Globus pallidus (tissue), 1 donor: Measurements from ENCODE around the gene LHX6.

Experiments
- DNase-seq: peaks from one replicate; pipeline ENCODE4 v3.0.0-alpha.2; 2015; ENCODE audit warnings: low spot score

LHX6 gene

DNA sequence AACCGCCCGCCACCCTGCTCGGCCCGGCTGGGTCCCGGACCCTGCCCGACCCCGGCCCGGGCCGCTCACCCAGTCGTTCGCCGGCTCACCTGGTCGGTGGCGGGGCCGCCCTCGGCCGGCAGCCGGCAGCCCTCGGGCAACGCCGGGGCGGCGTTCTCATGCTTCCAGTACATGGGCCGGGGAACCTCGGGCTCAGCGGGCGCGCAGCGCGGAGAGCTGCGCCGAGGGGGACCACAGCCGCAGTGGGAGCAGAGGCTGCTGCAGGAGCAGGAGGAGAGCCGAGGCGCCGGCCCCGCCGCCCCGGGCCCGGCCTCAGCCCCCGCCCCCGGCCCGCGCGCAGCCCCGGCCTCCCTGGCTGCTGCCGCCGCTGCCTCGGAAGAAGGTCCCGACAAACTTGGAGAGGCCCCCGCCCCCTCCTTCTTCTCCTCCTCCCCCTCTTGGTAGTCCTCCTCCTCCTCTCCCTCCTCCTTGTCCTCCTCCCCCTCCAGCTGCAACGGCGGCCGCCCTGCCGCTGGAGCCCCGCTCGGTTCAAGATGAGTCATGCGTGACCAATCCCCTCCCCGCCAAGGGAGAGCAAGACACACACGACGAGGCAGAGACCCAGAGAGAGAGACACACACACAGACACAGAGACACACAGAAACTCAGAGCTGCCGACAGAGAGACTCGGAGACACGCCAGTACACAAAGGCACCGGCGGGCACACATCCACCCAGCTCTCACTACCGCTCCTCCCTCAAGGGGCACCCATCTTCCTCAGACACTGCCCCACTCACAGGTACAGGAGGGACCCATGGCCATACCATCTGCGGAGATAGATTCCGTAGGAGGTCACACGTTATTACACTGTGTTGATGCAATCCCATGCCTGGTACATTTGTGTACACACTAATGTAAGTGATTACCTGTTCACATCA lies at the start of gene LHX6:
LHX6 (minus strand) TSS at position 390 of the 917 bp plus-strand sequence; CDS start at position 173, 217 bp downstream.
- DNase-seq = no peak

DNA sequence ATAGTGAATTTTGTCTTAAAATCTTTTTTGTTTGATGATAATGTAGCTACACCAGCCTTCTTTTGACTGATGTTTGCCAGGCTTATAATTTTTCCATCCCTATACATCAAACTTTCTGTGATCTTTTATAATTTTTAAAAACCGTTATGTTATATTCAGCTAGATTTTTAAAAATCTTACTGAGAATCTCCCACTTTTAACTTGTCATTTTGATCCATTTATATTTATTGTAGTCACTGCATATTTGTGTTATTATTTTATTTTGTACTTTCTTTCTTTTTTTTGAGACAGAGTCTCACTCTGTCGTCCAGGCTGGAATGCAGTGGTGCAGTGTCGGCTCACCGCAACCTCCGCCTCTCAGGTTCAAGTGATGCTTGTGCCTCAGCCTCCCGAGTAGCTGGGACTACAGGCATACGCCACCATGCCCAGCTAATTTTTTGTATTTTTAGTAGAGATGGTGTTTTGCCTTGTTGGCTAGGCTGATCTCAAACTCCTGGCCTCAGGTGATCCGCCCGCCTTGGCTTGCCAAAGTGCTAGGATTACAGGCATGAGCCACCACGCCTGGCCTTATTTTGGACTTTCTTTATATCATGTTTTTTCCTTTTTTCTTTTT lies 48.6 kb upstream of the LHX6 start:
- DNase-seq = no peak

DNA sequence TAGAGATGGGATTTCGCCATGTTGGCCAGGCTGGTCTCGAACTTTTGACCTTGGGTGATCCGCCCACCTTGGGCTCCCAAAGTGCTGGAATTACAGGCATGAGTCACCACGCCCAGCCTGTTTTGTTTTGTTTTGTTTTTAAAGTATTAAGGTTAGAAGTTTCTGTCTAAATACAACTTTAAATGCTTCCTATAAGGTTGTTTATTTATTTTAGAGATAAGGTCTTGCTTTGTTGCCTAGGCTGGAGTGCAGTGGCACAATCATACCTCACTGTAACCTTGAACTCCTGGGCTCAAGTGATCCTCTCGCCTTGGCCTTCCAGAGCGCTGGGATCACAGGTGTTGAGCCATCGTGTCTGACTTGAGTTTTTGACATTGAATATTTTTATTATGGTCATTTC lies 47.3 kb upstream of the LHX6 start:
- DNase-seq = no peak

DNA sequence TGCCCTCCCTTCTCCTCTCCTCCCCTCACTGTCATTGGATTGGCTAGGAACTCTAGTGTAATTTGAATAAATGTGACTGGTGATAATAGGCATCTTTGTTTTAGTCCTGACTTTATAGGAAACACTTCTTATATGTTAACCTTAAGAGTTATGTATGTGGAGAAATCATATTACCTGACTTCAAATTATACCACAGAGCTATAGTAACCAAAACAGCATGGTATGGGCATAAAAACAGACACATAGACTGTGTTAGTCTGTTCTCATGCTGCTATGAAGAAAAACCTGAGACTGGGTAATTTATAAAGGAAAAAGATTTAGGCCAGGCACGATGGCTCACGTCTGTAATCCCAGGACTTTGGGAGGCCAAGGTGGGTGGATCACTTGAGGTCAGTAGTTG lies 45.3 kb upstream of the LHX6 start:
- DNase-seq = no peak

DNA sequence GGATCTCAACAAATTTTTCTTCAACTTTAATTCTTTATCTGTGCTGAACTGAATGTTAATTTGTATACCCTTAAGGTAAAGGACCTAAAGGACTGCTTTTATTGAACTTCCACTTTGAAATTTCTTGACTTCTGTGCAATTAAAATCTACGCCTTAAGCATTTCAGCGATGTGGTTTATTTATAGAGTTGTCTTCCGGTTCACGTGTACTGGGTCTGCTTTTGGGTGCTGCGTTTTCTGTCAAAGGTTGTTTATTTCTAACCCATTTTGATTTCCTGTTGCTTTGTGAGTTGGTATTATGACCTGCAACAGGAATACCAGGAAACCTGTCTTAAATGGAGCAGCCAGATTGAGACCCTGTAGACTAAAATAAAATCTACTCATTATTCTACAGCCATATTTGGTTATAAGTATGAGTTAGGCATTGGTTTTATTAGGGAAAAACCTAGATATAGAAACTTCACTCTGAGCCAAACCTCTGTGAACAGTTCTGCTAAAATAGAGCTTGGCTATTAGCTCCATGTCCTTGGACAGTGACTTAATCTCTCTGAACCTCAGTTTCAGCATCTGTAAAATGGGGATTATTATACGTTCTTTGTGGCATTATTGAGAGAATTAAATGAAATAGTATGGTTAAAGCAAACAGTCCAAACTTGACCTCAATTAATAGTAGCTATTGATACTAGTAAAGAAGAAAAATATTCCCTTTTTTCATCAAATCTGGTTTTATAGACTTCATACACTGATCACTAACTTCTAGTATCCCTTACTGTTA lies 39.5 kb upstream of the LHX6 start:
- no peak for DNase-seq

DNA sequence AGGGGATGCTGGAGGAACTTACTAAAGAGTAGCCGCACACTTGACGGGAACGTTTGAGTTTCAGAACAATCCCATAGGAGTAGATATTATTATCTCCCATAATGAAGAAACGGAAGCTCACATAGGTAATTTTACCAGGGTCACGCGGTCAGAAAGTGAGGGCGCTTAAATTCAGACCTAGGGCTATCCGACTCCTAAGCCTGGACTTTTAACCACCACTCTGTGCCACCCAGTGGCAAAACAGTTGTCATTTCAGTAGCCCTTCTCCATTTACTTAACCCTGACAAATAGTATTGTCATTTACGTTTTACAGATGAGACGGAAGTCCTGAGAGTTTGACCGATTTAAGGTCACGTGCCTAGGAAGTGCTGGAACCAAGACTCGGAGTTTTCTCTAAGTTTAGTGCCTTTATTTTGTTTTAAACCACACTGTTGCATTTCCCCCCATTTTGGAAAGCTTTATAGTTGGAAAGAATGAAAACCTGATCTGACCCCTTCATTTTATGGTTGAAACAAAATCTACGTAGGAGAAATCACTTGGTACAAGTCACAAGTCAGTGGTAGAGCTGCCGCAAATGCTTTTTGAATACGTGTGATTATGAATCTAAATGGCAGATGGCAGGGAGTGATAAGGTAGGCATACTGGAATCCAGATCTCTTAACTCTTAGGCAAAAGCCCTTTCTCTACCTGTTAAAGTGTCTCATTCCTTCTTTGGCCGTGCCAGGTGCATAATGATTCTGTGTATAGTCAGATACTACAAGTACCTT lies 36.6 kb upstream of the LHX6 start:
- DNase-seq = no peak

DNA sequence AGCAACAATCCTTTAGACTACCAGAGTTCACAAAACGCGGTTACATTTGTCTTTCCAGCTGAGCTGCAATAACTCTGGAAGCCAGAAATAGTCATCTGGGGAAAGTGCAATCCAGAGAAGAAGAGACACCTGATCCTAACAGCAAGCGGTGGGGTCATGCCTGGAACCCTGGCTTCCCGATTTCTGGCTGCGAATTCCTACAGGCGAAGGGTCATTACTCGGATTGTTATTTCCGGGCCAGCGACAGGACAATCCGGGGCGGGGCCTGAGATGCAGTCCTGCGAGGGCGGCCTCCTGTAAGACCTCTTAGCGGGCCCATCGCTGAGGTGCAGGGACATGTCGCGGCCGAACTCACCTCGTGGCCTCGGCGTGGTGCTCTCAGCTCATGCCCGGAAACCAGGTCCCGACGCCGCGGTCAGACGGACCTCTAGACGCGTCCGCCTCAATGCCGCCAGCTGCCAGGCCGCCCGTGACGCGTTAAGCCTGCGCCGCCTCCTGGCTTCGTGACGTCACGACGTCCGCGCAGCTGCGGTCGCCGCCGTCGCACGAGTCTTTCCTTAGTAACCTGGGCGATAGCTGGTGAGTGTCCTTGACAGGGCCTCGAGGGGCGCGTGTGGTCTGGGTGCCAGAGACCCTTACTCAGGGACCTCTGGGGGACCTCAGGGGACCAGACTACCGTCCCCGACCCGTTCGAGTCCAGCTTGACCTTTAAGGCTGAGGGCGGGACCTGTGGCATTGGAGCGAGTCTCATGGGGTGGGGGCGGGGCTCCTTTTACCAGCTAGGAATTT lies 35.8 kb upstream of the LHX6 start, which contains the start of the genes MRRF and RBM18:
MRRF (plus strand) TSS at position 523 of the 789 bp plus-strand sequence. CDS start 6,010 bp downstream, outside the sequence.
RBM18 (minus strand) TSS at position 481 of the 789 bp plus-strand sequence. CDS start 3,348 bp downstream, outside the sequence.
- peak; percentile 81 for DNase-seq

DNA sequence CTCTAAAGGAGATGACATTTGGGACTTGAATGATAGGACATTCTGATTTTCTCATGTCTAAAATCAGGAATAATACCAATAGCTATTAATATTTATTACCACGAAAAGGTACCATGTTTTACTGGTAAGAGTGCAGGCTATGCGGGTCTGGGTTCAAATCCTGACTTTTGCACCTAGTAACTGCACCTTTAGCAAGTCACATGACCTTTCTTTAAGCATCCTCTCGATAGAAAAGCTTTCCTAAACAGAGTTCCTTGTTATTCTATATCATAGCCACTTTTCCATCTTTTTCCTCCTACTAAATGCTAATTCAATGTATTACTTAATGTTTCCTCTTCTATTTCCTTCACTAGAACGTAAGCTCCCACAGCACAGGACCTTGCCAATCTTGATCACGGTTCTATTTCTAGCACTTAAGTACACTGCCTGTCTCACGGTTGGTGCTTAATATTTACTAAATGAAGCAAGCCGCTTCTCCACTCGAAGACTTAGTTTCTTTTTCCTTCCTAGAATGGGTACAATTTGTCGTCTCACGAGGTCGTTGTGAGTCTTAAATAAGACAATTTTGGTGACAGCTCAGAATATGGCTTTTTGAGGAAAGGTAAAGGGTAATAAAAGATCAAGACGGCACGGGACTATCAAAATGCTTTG lies 35.1 kb upstream of the LHX6 start:
- DNase-seq = no peak

DNA sequence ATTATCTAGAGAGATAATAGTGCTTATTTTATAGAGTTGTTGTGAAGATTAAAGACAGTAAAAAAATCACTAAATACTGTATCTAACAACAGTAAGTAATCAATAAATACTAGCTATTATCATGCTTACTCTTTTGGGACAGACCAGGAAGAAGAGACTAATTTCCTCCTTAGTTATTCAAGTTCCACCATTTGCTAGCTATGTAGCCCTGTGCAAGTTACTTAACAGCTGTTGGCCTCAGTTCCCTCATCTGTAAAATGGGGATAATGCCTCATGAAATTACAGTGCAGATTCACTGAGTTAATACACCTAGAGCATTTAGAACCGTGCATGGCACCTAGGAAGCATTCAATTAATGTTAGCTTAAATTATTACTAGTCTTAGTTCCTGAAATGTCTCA lies 33.3 kb upstream of the LHX6 start:
- no peak for DNase-seq

DNA sequence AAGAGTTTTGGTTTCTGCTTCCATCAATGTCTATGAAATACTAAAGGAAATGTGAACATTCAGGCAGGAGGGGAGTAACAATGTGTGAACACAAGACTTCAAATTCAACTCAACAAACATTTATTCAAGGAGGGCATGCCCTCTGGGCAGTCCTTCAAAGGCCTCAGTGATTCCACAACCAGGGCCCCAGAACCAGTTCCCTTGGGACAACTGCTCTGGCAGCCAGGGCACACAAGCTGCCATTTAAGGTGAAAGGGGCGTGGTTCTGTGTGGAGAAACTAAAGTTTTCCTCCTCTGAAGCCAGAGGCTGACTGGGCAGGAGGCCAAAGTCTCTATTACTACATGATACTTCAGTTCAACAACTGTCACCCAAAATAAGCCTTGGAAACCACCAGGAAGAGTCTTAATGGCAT lies 32.7 kb upstream of the LHX6 start:
- no peak for DNase-seq

DNA sequence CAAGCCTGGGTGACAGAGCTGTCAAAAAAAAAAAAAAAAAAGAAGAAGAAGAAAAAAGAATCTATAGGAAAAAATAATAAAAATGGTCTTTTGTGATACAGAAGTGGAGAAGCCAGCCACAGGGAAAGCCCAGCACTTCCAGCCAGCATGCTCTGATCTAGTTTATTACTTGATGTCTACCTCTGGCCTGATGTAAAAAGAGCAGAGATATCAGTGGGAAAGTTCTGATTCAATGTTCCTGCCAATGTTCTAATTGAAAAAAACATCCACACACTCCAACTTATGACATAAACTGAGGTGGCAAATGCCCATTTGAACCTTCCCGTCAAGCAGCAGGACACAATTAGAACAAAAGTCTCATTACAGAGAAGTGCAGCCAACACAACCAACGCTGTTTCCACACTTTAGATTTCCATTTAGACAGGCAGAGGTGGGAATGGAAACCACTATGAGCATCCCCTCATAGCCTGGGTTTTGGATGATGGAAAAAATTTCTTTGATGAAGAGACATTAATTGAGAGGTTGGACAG lies 30.2 kb upstream of the LHX6 start:
- no peak for DNase-seq

DNA sequence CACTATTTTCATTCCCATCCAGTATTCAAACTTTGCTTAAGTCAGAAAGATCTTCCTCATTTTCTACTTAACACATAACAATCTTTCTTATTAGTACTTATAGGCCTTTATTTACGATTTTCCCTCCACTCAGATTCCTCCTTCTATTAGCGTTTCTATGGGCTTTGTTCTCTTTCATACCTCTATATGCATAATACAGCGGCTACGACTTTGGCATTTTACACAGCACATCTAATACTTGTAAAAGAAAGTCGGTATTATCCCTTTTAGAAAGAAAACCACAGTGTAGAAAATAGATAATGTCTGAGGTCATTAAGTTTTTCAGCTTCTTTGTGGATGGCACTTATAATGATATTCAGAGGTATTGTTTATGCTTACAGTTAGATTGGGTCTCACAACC lies 27.4 kb upstream of the LHX6 start:
- no peak for DNase-seq

DNA sequence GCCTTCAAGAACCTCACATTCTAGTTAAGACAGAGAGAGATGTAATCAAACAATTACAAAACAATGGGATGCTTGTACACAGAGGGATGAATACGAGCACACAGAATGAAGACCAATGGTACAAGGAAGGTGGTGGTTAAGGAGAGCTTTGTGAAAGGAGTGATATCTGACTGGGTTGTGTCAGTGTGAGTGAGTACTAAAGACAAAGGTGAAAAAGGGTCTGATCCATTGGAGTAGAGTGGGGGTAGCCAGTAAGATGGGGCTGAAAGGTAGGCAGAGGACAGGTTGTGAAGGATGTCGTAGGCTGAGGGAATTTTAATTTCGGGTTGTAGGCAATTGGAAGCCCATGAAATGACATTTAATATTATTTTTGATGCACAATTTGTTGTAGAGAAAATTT lies 26.0 kb upstream of the LHX6 start:
- DNase-seq = no peak

DNA sequence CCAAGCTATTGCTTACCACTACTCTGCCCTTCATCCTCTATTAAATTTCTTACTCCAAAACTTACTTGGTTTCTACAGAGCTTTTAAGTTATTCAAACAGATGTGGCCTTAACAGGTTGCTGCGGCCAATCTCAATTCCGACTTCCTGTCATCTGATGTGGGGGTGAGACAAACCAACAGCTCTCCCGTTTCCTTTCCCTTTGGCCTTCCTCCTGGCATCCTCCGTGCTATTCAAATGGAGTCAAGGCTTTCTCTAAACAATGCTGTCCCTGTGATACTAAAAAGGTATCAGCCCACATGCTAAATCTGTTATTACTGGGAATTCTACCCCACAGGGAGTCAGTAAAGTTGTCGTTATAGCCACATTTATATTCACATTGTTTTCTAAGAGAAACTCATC lies 24.0 kb upstream of the LHX6 start:
- no peak for DNase-seq

DNA sequence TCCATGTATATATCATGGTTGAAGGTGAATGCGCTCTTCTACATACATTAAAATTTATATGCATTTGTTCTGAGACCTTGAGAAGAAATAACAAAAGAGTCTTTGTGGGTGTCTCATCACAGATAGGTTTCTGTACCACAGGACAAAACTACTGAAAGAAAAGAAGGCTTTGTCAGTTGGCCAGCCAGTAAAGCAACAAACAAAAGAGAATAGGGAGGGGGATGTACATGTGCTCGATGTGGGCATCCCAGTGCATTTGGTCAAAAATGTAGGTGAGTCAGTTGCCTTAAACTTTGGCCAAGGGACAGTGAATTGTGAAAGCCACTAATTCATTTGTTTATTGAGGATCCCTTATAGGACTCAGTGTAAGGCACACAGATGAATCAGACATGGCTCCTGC lies 22.6 kb upstream of the LHX6 start:
- peak; percentile 70 for DNase-seq

DNA sequence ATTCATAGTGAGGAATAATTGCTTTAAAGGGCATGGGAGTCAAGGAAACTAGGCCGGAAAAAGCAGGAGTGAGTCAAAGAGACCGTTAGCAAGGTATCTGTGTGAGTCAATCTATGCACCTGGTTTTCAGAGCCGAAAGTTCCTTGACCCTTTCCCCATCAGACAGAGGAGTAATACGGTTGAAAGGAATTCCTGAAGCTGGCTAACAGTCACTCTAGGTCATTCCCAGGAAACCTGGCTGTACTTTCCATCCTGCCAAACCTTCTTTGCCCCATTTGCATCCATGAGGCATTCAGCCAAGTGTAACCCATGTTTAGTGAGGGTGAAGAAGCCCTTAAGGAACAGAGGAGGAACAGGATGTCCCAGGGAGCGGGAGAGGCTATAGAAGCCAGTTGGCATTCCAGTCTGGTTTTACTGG lies 19.7 kb upstream of the LHX6 start:
- no peak for DNase-seq

DNA sequence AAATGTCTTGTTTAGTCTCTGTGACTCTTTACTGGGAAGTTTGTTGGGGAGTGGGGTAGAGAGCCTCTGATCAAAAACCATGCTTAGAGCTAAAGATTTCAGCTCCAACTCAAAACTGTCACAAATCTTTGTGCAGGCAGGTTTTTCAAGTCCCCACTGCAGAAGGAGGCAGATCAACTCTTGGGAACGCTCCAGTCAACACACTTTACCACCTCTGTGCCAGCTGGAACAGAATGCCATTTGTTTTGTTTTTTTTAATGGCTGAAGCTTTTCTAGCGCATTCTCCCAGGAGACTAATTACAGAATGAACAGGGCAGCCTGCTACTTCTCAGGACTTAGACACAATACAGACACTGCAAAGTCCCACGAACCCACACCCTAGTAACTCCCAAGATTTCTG lies 17.9 kb upstream of the LHX6 start:
- DNase-seq = no peak

DNA sequence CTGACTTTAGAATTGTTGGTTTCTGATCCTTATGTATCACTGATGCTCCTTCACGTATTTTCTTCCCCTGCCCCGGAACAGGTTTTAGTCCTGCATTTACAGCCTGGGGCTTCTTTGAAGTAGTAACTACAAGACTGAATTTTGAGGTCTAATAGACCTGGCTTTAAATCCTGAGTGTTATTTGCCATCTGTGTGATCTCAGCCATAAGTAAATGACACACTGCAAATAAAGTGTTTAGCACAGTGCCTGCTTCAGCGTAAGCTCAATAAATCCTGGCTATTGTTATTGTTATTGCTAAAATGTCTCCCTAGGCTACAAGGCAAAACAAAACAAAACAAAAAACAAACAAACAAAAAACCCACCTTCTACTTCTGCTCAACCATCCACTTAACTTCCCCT lies 15.6 kb upstream of the LHX6 start:
- no peak for DNase-seq

DNA sequence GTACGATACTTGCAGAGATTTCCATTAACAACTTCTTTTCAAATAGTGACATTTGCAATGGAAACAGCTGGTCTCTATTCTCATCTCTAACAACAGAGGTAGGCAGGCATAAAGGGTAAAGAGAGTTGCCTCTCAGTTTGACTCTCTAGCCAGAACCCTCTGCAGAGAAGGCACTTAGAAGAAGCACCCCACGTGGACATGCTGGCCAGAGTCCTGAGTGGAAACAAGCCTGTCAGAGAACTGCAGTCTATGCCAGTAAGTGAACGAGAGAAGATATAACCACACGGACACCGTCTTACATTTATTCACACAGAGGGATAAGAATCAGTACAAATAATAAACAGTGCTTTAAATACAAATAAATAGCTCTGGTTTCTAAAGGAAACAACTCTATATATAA lies 11.0 kb upstream of the LHX6 start:
- DNase-seq = no peak

DNA sequence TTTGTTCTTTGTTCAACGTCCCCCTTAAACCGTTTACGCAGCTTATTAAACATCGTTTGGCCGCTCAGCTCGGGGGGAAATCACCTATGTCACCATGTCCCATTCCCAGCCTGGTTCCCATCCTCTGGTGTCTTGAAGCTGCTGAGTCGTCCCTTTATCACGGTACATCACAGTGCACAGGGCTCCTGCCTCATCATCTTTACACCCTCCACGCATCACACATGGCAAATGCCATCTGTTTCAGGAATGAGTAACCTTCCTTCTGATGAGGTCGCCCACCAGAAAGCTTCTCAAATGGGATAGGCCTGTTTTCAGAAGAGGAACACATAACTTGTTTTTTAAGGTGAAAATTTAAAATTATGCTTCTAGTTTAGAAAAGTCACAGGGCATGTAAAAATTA lies 7.9 kb upstream of the LHX6 start:
- DNase-seq = no peak
